Spleen (tissue), 7 donors: ENCODE results near the gene KCNJ12.

Source experiments
- POLR2A ChIP-seq, 3 donors: fragments of 450-650 bp; IDR thresholded peaks; one replicate each; pipeline ENCODE4 v1.5.1; 2017; ENCODE audit warnings: antibody characterized with exemption in 3 of 3, mild to moderate bottlenecking in 1 of 3
- TF ChIP-seq, protein P1 (sequence below), 11 experiments: fragments of 200-600 bp in 7 of 11; fragments of 450-650 bp in 4 of 11; sonication (generic) in 4 of 11; IDR thresholded peaks in 8 of 11; conservative IDR thresholded peaks in 3 of 11; 1 replicate in 7 of 11; 2 replicates in 4 of 11; pipeline versions ENCODE4 v1.4.0 to v1.8.0; 2016 to 2021; ENCODE audit warnings: antibody characterized with exemption in 11 of 11, inconsistent platforms in 4 of 11, mild to moderate bottlenecking in 1 of 11
- donor health status: DM: no; HTN: no; CAD: no; lungs with moderate emphysema.
- donor health status: DM: no; HTN: no; CAD: no.
- donor health status: DM: no; HTN: no; CAD: no.

- TF ChIP-seq POLR2A (IDR thresholded peaks at IDR 0.05) = no peak
- TF ChIP-seq, protein P1, sequence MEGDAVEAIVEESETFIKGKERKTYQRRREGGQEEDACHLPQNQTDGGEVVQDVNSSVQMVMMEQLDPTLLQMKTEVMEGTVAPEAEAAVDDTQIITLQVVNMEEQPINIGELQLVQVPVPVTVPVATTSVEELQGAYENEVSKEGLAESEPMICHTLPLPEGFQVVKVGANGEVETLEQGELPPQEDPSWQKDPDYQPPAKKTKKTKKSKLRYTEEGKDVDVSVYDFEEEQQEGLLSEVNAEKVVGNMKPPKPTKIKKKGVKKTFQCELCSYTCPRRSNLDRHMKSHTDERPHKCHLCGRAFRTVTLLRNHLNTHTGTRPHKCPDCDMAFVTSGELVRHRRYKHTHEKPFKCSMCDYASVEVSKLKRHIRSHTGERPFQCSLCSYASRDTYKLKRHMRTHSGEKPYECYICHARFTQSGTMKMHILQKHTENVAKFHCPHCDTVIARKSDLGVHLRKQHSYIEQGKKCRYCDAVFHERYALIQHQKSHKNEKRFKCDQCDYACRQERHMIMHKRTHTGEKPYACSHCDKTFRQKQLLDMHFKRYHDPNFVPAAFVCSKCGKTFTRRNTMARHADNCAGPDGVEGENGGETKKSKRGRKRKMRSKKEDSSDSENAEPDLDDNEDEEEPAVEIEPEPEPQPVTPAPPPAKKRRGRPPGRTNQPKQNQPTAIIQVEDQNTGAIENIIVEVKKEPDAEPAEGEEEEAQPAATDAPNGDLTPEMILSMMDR (IDR thresholded peaks at IDR 0.05 in 8 of 11, conservative IDR thresholded peaks at IDR 0.05 in 3 of 11) = no peak
These were observed 4.5 kb downstream of the KCNJ12 start for GRCh38 chr17:21380659-21381058.
